ENCODE measurements around the gene OTUD4.
"Not testable (repeated sequence)": the region's sequence is repeated elsewhere in the genome, so short reads cannot be mapped to it uniquely, and the experiment has no call there.

Gene OTUD4
- 121 to 304 (median 134) reads per million in 9 experiments for total RNA-seq

- ATAC-seq (replicated peaks) (peak; percentile 79), DNase-seq (peak; percentile 93 to 95 (median 94))
- Mint-ChIP-seq H3K4me1 (ENCODE audit: low read depth in 2 of 2) (peaks cover 28 to 33% of the 10 kb centered on the region in 2 donors), H3K27ac (peak within 1 kb of the TSS; percentile 93 to 94), H3K36me3 (ENCODE audit: insufficient read depth) (peaks cover 28% of the 10 kb centered on the region), H3K4me3 (peak within 1 kb of the TSS; percentile 86), H3K27me3 (no peaks in the 10 kb centered on the region), H3K9me3 (no peaks in the 10 kb centered on the region)
These were observed at the start of gene OTUD4 for GRCh38 chr4:145180298-145181090. OTUD4 (minus strand) TSS chr4:145180589; CDS start chr4:145179973, 616 bp downstream.

- H3K27ac Mint-ChIP-seq; DNase-seq; H3K4me1 Mint-ChIP-seq (ENCODE audit: low read depth in 2 of 2); H3K36me3 Mint-ChIP-seq (ENCODE audit: insufficient read depth); H3K4me3 Mint-ChIP-seq; H3K9me3 Mint-ChIP-seq; ATAC-seq (replicated peaks): not testable (repeated sequence)
- peaks cover 12 to 23% of the 10 kb centered on the region in 2 donors for H3K27me3 Mint-ChIP-seq
These were observed 42.8 kb upstream of the OTUD4 start for GRCh38 chr4:145223228-145223627.

- H3K27ac Mint-ChIP-seq; H3K36me3 Mint-ChIP-seq (ENCODE audit: insufficient read depth); H3K4me1 Mint-ChIP-seq (ENCODE audit: low read depth in 2 of 2); ATAC-seq (replicated peaks); H3K9me3 Mint-ChIP-seq; H3K4me3 Mint-ChIP-seq; DNase-seq: not testable (repeated sequence)
- peaks cover 15 to 16% of the 10 kb centered on the region in 2 donors for H3K27me3 Mint-ChIP-seq
These were observed 41.1 kb upstream of the OTUD4 start for GRCh38 chr4:145221529-145221928.

- Mint-ChIP-seq H3K27ac (no peak overlapping the region), H3K27me3 (peaks cover 15 to 16% of the 10 kb centered on the region in 2 donors), H3K36me3 (ENCODE audit: insufficient read depth) (no peaks in the 10 kb centered on the region), H3K4me3 (no peak overlapping the region), H3K9me3 (no peaks in the 10 kb centered on the region), H3K4me1 (ENCODE audit: low read depth in 2 of 2) (no peaks in the 10 kb centered on the region)
- ATAC-seq (replicated peaks), result no peak
- DNase-seq, result no peak
These were observed 38.7 kb upstream of the OTUD4 start for GRCh38 chr4:145219090-145219489.

- H3K27ac Mint-ChIP-seq, result no peak overlapping the region
- H3K27me3 Mint-ChIP-seq, result peaks cover 11 to 15% of the 10 kb centered on the region in 2 donors
- H3K36me3 Mint-ChIP-seq (ENCODE audit: insufficient read depth), result no peaks in the 10 kb centered on the region
- no peak overlapping the region for H3K4me3 Mint-ChIP-seq
- no peaks in the 10 kb centered on the region for H3K9me3 Mint-ChIP-seq
- ATAC-seq (replicated peaks) (no peak), DNase-seq (no peak)
- no peaks in the 10 kb centered on the region for H3K4me1 Mint-ChIP-seq (ENCODE audit: low read depth in 2 of 2)
These were observed 37.9 kb upstream of the OTUD4 start for GRCh38 chr4:145218251-145218650.

- ATAC-seq (replicated peaks), result no peak
- no peaks in the 10 kb centered on the region for H3K36me3 Mint-ChIP-seq (ENCODE audit: insufficient read depth)
- no peak for DNase-seq
These were observed 37.0 kb upstream of the OTUD4 start for GRCh38 chr4:145217349-145217748.

GRCh38 chr4:145216535-145216934 lies 36.1 kb upstream of the OTUD4 start:
- no peaks in the 10 kb centered on the region for H3K9me3 Mint-ChIP-seq

More at GRCh38 chr4:145217349-145217748, 37.0 kb upstream of the OTUD4 start:
- peaks cover 11 to 15% of the 10 kb centered on the region in 2 donors for H3K27me3 Mint-ChIP-seq
- no peak overlapping the region for H3K27ac Mint-ChIP-seq
- no peaks in the 10 kb centered on the region for H3K9me3 Mint-ChIP-seq
- no peak overlapping the region for H3K4me3 Mint-ChIP-seq
- no peaks in the 10 kb centered on the region for H3K4me1 Mint-ChIP-seq (ENCODE audit: low read depth in 2 of 2)

GRCh38 chr4:145213245-145213644 lies 32.9 kb upstream of the OTUD4 start:
- no peak for ATAC-seq (replicated peaks)
- no peak overlapping the region for H3K27ac Mint-ChIP-seq
- H3K4me3 Mint-ChIP-seq, result no peak overlapping the region
- no peaks in the 10 kb centered on the region for H3K4me1 Mint-ChIP-seq (ENCODE audit: low read depth in 2 of 2)
- H3K9me3 Mint-ChIP-seq, result no peaks in the 10 kb centered on the region
- H3K36me3 Mint-ChIP-seq (ENCODE audit: insufficient read depth), result no peaks in the 10 kb centered on the region
- DNase-seq, result no peak
- H3K27me3 Mint-ChIP-seq, result peaks cover 4 to 7% of the 10 kb centered on the region in 2 donors

More at GRCh38 chr4:145216535-145216934, 36.1 kb upstream of the OTUD4 start:
- no peaks in the 10 kb centered on the region for H3K4me1 Mint-ChIP-seq (ENCODE audit: low read depth in 2 of 2)
- DNase-seq, result no peak
- no peak overlapping the region for H3K27ac Mint-ChIP-seq
- no peak for ATAC-seq (replicated peaks)
- peaks cover 11 to 15% of the 10 kb centered on the region in 2 donors for H3K27me3 Mint-ChIP-seq
- no peaks in the 10 kb centered on the region for H3K36me3 Mint-ChIP-seq (ENCODE audit: insufficient read depth)
- H3K4me3 Mint-ChIP-seq, result no peak overlapping the region

GRCh38 chr4:145207934-145208333 lies 27.5 kb upstream of the OTUD4 start:
- Mint-ChIP-seq H3K9me3 (no peaks in the 10 kb centered on the region), H3K4me3 (no peak overlapping the region), H3K27ac (no peak overlapping the region), H3K36me3 (ENCODE audit: insufficient read depth) (no peaks in the 10 kb centered on the region), H3K27me3 (peaks cover 0 to 4% of the 10 kb centered on the region in 2 donors), H3K4me1 (ENCODE audit: low read depth in 2 of 2) (no peaks in the 10 kb centered on the region)
- ATAC-seq (replicated peaks) (no peak), DNase-seq (no peak)

- no peak for DNase-seq
- Mint-ChIP-seq H3K27me3 (peaks cover 13 to 16% of the 10 kb centered on the region in 2 donors), H3K4me3 (no peak overlapping the region), H3K27ac (no peak overlapping the region), H3K36me3 (ENCODE audit: insufficient read depth) (peaks cover 3% of the 10 kb centered on the region), H3K9me3 (no peaks in the 10 kb centered on the region), H3K4me1 (ENCODE audit: low read depth in 2 of 2) (no peaks in the 10 kb centered on the region)
- no peak for ATAC-seq (replicated peaks)
These were observed 23.0 kb upstream of the OTUD4 start for GRCh38 chr4:145203410-145203809.

GRCh38 chr4:145200366-145200765 lies 20.0 kb upstream of the OTUD4 start:
- Mint-ChIP-seq H3K4me3 (no peak overlapping the region), H3K4me1 (ENCODE audit: low read depth in 2 of 2) (no peaks in the 10 kb centered on the region), H3K27me3 (peaks cover 29 to 32% of the 10 kb centered on the region in 2 donors), H3K27ac (no peak overlapping the region), H3K36me3 (ENCODE audit: insufficient read depth) (peaks cover 3% of the 10 kb centered on the region), H3K9me3 (no peaks in the 10 kb centered on the region)
- ATAC-seq (replicated peaks), result no peak
- no peak for DNase-seq

GRCh38 chr4:145199051-145199716 lies 18.8 kb upstream of the OTUD4 start:
- H3K27me3 Mint-ChIP-seq, result peaks cover 32 to 38% of the 10 kb centered on the region in 2 donors
- H3K27ac Mint-ChIP-seq, result no peak overlapping the region
- no peaks in the 10 kb centered on the region for H3K4me1 Mint-ChIP-seq (ENCODE audit: low read depth in 2 of 2)
- no peaks in the 10 kb centered on the region for H3K9me3 Mint-ChIP-seq
- DNase-seq, result no peak
- peaks cover 3% of the 10 kb centered on the region for H3K36me3 Mint-ChIP-seq (ENCODE audit: insufficient read depth)
- no peak overlapping the region for H3K4me3 Mint-ChIP-seq
- no peak for ATAC-seq (replicated peaks)

- Mint-ChIP-seq H3K4me1 (ENCODE audit: low read depth in 2 of 2) (no peaks in the 10 kb centered on the region), H3K9me3 (no peaks in the 10 kb centered on the region), H3K4me3 (no peak overlapping the region), H3K27ac (no peak overlapping the region), H3K27me3 (peaks cover 35 to 42% of the 10 kb centered on the region in 2 donors), H3K36me3 (ENCODE audit: insufficient read depth) (peaks cover 3% of the 10 kb centered on the region)
- ATAC-seq (replicated peaks) (no peak), DNase-seq (no peak)
These were observed 16.4 kb upstream of the OTUD4 start for GRCh38 chr4:145196747-145197146.
